Keratinocyte (primary cell): ENCODE results near the gene FADS3. TPM values are rescaled to one million over a fixed set of nuclear protein-coding genes. Genes with fewer than 3 reads are reported as not detected.

ENCODE experiments used
- DNase-seq: peaks from one replicate; pipeline ENCODE4 v3.0.0-alpha.2; 2011; ENCODE audit warnings: low read depth, missing footprints, low spot score
- FAIRE-seq: peaks from 2 replicates; lab custom pipeline; 2011; peaks lifted over from hg19 to GRCh38; lab: Jason Lieb, UNC
- H2AFZ ChIP-seq: 2 replicates; pipeline ENCODE4 v1.6.0; 2012; ENCODE audit warnings: low read length, control low read depth, inconsistent platforms; ENCODE audit not compliant: control insufficient read depth
- H3K27ac ChIP-seq: 2 replicates; pipeline ENCODE4 v1.5.1; 2011; ENCODE audit warnings: low read length; ENCODE audit not compliant: control insufficient read depth, insufficient read depth
- H3K27me3 ChIP-seq: 3 replicates; pipeline ENCODE4 v1.6.0; 2011; ENCODE audit warnings: low read length; ENCODE audit not compliant: control insufficient read depth, insufficient read depth; ENCODE audit errors: extremely low read depth
- H3K36me3 ChIP-seq, 2 experiments: 2 replicates in 1 of 2; 3 replicates in 1 of 2; pipeline ENCODE4 v1.5.1; 2011; ENCODE audit warnings: low read length in 2 of 2, mild to moderate bottlenecking in 1 of 2; ENCODE audit not compliant: control insufficient read depth in 2 of 2, insufficient read depth in 2 of 2; ENCODE audit errors: extremely low read depth in 1 of 2
- H3K4me1 ChIP-seq: 3 replicates; pipeline ENCODE4 v1.5.1; 2011; ENCODE audit warnings: low read length; ENCODE audit not compliant: control insufficient read depth, insufficient read depth; ENCODE audit errors: extremely low read depth
- H3K4me2 ChIP-seq: 3 replicates; pipeline ENCODE4 v1.6.0; 2011; ENCODE audit warnings: low read depth, low read length; ENCODE audit not compliant: control insufficient read depth, insufficient read depth; ENCODE audit errors: extremely low read depth
- H3K4me3 ChIP-seq, 3 experiments: fragments of 200-600 bp in 1 of 3; sonication (generic) in 1 of 3; 2 replicates in 2 of 3; 3 replicates in 1 of 3; pipeline ENCODE4 v1.5.1; 2011 to 2016; ENCODE audit warnings: low read length in 3 of 3, mild to moderate bottlenecking in 3 of 3, control low read depth in 2 of 3, inconsistent platforms in 1 of 3, low read depth in 1 of 3, mixed read lengths in 1 of 3, mixed run types in 1 of 3, moderate library complexity in 1 of 3; ENCODE audit not compliant: control insufficient read depth in 2 of 3, insufficient read depth in 2 of 3; ENCODE audit errors: extremely low read depth in 1 of 3
- H3K79me2 ChIP-seq: 2 replicates; pipeline ENCODE4 v1.6.0; 2012; ENCODE audit warnings: low read length; ENCODE audit not compliant: control insufficient read depth, insufficient read depth
- H3K9ac ChIP-seq: 3 replicates; pipeline ENCODE4 v1.6.0; 2011; ENCODE audit warnings: low read length; ENCODE audit not compliant: control insufficient read depth, insufficient read depth; ENCODE audit errors: extremely low read depth
- H3K9me1 ChIP-seq: 3 replicates; pipeline ENCODE4 v1.6.0; 2011; ENCODE audit warnings: low read length; ENCODE audit not compliant: control insufficient read depth, insufficient read depth; ENCODE audit errors: extremely low read depth
- H3K9me3 ChIP-seq: 2 replicates; pipeline ENCODE4 v1.5.1; 2012; ENCODE audit warnings: low read depth, low read length; ENCODE audit not compliant: control insufficient read depth
- H4K20me1 ChIP-seq: 3 replicates; pipeline ENCODE4 v1.6.0; 2011; ENCODE audit warnings: low read length; ENCODE audit not compliant: control insufficient read depth, insufficient read depth; ENCODE audit errors: extremely low read depth
- EZH2 ChIP-seq: IDR thresholded peaks from one replicate; pipeline ENCODE4 v1.6.1; 2012; ENCODE audit warnings: inconsistent platforms, mild to moderate bottlenecking, low read length, moderate library complexity
- dilution Hi-C: fragments of 300-500 bp; cut with MboI; formaldehyde crosslinking; loops from one replicate; pipeline ENCODE4 v1.7.0; 2020; ENCODE audit warnings: low sequenced_read_pairs; ENCODE audit not compliant: extremely low pct_ligation_motif_present
- polyA plus RNA-seq, 5 experiments: library from polyadenylated mRNA; depleted of rRNA in 3 of 5; stranded (reverse) in 3 of 5; stranded (forward) in 1 of 5; unstranded in 1 of 5; fragments of >200 nt; gene quantifications; 1 replicate in 1 of 5; 2 replicates in 3 of 5; 3 replicates in 1 of 5; pipeline versions ENCODE4 v1.2.1 to v1.2.3, GENCODE V29; 2011 to 2012; ENCODE audit warnings: missing spikeins in 2 of 5, low read depth in 1 of 5, low replicate concordance in 1 of 5
- TF ChIP-seq, protein P1 (sequence below), 3 experiments: IDR thresholded peaks in 1 of 3; conservative IDR thresholded peaks in 1 of 3; optimal IDR thresholded peaks in 1 of 3; 2 replicates in 2 of 3; 3 replicates in 1 of 3; pipeline versions ENCODE3 to v1.5.1; 2011; ENCODE audit warnings: low read length in 3 of 3, mild to moderate bottlenecking in 3 of 3, moderate library complexity in 2 of 3, control low read depth in 1 of 3, inconsistent platforms in 1 of 3; ENCODE audit not compliant: insufficient read depth in 2 of 3; ENCODE audit errors: extremely low read depth in 1 of 3

Gene FADS3
- polyA plus RNA-seq, 1 donor (not counting 4 experiments of a cell fraction or from before 2014, with no cell fraction given), result 33.9 TPM

DNA sequence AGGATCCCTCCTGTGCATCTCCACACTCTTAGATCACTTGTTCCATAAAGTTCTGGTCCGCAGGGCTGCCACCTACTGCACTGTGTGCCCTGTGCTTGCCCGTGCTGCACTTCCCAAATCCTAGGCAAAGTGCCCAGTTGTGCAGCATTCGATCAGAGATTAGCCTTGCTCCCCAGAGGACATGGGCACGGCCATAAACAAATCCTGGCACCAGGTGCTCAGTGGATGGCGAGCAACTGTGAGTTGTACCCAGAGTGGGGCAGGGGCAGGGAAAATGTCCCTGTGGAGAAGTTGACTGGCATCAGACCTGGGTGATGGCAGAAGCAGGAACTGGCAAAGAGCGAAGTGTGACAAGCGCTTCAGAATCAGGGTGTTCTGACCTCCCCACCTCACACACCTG lies 58.6 kb downstream of the FADS3 start:
- Histone ChIP-seq H3K27ac (no peak overlapping the region), H3K4me2 (no peak overlapping the region), H3K36me3 (peaks cover 5 to 9% of the 10 kb centered on the region in 2 experiments), H3K27me3 (no peaks in the 10 kb centered on the region), H3K9me3 (no peaks in the 10 kb centered on the region), H2AFZ (no peak overlapping the region), H4K20me1 (peaks cover 5% of the 10 kb centered on the region), H3K9ac (no peak overlapping the region), H3K9me1 (no peaks in the 10 kb centered on the region), H3K79me2 (peaks cover 61% of the 10 kb centered on the region), H3K4me1 (peaks cover 32% of the 10 kb centered on the region), H3K4me3 (no peak overlapping the region)
- DNase-seq (no peak), FAIRE-seq (no peak)
- TF ChIP-seq, protein P1, sequence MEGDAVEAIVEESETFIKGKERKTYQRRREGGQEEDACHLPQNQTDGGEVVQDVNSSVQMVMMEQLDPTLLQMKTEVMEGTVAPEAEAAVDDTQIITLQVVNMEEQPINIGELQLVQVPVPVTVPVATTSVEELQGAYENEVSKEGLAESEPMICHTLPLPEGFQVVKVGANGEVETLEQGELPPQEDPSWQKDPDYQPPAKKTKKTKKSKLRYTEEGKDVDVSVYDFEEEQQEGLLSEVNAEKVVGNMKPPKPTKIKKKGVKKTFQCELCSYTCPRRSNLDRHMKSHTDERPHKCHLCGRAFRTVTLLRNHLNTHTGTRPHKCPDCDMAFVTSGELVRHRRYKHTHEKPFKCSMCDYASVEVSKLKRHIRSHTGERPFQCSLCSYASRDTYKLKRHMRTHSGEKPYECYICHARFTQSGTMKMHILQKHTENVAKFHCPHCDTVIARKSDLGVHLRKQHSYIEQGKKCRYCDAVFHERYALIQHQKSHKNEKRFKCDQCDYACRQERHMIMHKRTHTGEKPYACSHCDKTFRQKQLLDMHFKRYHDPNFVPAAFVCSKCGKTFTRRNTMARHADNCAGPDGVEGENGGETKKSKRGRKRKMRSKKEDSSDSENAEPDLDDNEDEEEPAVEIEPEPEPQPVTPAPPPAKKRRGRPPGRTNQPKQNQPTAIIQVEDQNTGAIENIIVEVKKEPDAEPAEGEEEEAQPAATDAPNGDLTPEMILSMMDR (optimal IDR thresholded peaks at IDR 0.05 in 1 of 3, IDR thresholded peaks at IDR 0.05 in 1 of 3, conservative IDR thresholded peaks at IDR 0.05 in 1 of 3; ENCODE audit: extremely low read depth in 1 of 3, insufficient read depth in 2 of 3, low read length in 3 of 3), result no peak
- no peak for TF ChIP-seq EZH2
- dilution Hi-C loops, result no loop called here

DNA sequence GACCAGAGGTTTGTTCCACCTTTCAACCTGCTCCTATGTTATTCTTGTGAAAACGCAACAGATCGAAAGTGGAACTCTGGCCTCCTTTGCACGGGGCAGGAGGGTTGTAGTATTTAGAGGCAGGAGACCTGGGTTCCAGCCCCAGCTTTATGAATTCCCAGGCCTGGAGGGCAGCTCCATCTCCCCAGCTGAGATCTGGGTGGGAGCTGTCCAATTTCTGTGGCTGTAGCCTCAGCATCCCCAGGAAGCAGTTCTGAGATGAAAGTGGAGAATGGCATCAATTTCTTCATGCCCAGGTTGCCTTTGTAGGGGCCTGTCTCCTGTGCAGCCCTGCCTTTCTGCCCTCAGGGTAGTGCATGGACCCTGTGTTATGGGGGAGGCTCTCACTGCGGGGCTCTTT lies 59.1 kb downstream of the FADS3 start:
- no peak overlapping the region for H3K4me3 ChIP-seq
- H3K4me1 ChIP-seq, result peaks cover 32% of the 10 kb centered on the region
- H3K27me3 ChIP-seq, result no peaks in the 10 kb centered on the region
- FAIRE-seq (no peak), DNase-seq (no peak)
- no peak overlapping the region for H3K27ac ChIP-seq
- no peaks in the 10 kb centered on the region for H3K9me1 ChIP-seq
- H3K9ac ChIP-seq, result no peak overlapping the region
- no peaks in the 10 kb centered on the region for H3K9me3 ChIP-seq
- H3K79me2 ChIP-seq, result peaks cover 61% of the 10 kb centered on the region
- TF ChIP-seq, protein P1 (optimal IDR thresholded peaks at IDR 0.05 in 1 of 3, IDR thresholded peaks at IDR 0.05 in 1 of 3, conservative IDR thresholded peaks at IDR 0.05 in 1 of 3; ENCODE audit: extremely low read depth in 1 of 3, insufficient read depth in 2 of 3, low read length in 3 of 3), result no peak
- no peak for TF ChIP-seq EZH2
- H4K20me1 ChIP-seq, result peaks cover 5% of the 10 kb centered on the region
- H3K4me2 ChIP-seq, result no peak overlapping the region
- H3K36me3 ChIP-seq, result peaks cover 3 to 9% of the 10 kb centered on the region in 2 experiments
- H2AFZ ChIP-seq, result no peak overlapping the region
- dilution Hi-C loops, result no loop called here
